Forelimb muscle (tissue), 1 donor: Measurements from ENCODE around the gene NR2F2. TPM values are rescaled to one million over a fixed set of nuclear protein-coding genes. Genes with fewer than 3 reads are reported as not detected.

ENCODE experiments used
- DNase-seq: peaks from one replicate; pipeline ENCODE4 v3.0.0-alpha.2; 2013; ENCODE audit warnings: low read depth
- polyA plus RNA-seq: library from polyadenylated mRNA; unstranded; fragments of 120-200 nt; gene quantifications from one replicate; pipeline ENCODE4 v1.2.1, GENCODE V29; 2013; ENCODE audit not compliant: insufficient read length

NR2F2 gene
- polyA plus RNA-seq, 1 donor, result 39.0 TPM

- no peak for DNase-seq
Observed at GRCh38 chr15:96341513-96342405, 11.3 kb downstream of the NR2F2 start.

DNA sequence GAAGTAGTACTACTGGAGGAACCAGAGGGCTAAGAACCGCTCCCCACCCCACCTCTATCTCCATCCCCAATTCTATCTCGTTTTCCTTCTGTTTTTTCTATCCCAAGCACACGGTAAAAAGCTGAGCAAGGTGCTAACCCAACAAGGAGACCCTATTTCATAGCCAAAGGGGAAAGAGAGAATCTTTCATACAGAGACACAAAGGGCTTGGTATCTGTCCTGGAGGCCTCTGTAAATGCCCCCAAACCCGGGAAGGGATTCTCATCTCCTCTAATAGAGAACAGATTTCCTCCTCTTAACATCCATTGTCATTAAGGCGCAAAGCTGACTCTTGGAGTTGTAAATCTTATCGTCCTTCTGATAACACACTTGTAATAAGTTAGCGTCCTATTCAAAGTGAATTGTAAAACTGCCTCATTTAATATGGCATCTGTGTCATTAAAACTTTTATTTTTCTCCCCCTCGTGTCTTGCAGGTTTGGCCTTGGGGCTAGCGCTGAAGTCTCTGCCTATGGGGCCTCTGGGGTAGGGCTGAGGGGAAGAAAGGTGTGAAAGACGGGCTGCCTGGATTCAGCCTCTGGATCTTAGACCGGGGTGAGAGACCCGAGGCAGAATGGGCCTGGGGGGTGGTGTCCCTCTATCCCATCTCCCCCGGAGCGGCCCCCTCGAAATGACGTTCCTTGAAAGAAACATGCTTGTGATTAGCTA, 12.1 kb downstream of the NR2F2 start:
- DNase-seq, result no peak

DNA sequence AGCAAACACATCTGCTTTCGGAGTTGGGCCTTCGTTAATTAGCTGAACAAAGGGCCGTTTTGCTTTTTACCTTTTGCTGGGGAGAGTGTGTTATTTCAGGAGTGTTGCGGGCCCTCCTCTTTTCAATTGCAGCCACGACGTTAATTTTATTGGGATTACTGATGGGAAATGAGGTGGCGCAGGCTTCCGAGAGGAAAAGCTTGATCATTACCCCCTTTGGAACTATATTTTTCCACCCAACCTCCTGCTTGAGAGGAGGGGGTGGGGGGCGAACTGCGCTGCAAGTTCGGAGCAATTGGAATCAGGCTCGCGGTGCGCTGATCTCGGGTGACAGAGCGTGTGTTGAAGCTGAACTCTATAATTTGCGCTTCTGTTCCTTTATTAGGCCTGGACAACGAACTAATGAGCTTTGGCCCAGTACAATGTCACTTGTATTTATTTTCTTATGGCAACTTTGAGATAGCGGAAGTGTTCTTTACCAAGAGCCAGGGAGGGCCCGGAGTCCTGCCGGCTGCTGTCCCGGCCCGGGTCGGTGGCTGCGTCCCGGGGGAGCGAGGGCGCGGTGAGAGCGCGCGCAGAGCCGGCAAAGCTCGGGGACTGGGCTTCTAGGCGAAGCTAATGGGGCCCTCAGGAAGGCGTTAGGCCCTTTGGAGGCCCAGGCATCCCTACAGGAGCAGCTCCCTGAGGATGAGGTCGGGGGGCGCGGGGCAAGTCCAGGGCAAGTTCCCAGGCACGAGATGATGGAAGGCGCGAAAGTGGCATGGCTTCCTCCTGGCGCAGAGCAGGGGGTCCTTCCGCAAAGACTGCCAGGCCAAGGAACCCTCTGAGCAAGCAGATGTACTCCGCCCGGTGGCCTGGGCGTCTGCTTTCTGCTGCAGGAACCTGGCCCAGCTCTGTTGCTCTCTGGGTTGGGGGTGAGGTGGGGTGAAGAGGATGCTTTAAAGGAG, 12.9 kb downstream of the NR2F2 start:
- no peak for DNase-seq

DNA sequence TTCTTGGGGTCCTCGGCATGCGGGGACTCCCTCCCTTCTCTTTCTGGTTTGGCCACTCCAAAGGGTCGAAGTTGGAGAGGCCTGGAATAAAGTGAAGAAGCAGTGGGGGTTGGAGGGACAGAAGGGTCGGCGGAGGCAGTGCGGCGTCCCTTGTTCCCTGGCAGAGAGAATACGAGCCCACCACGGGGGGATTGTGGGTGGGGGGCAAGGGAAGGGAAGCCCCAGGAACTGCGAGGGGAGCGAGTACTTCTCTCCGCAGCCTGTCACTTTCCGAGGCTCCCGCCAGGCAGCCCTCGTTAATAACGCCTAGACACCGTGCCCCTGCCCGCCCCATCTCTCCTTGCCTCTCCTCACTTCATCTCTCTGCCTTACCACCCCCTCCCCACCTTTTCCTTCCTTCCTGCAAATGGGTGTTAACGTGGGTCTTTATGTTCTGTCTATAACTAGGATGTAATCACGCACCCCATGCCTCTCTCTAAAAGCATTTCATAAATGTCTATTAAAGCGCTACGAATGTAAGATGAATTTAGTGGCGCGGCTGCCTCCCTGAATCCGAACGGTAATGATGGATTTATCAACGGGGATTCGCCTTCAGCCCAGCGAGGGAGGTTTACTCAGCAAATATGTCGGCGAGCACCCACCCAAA, 13.7 kb downstream of the NR2F2 start:
- DNase-seq, result no peak

GRCh38 chr15:96344706-96345559, 14.4 kb downstream of the NR2F2 start:
- DNase-seq, result no peak

GRCh38 chr15:96345560-96346399, 15.3 kb downstream of the NR2F2 start:
- no peak for DNase-seq

- no peak for DNase-seq
Observed at GRCh38 chr15:96346409-96346970, 16.0 kb downstream of the NR2F2 start.

- DNase-seq, result no peak
Observed at GRCh38 chr15:96347181-96348111, 16.9 kb downstream of the NR2F2 start.

DNA sequence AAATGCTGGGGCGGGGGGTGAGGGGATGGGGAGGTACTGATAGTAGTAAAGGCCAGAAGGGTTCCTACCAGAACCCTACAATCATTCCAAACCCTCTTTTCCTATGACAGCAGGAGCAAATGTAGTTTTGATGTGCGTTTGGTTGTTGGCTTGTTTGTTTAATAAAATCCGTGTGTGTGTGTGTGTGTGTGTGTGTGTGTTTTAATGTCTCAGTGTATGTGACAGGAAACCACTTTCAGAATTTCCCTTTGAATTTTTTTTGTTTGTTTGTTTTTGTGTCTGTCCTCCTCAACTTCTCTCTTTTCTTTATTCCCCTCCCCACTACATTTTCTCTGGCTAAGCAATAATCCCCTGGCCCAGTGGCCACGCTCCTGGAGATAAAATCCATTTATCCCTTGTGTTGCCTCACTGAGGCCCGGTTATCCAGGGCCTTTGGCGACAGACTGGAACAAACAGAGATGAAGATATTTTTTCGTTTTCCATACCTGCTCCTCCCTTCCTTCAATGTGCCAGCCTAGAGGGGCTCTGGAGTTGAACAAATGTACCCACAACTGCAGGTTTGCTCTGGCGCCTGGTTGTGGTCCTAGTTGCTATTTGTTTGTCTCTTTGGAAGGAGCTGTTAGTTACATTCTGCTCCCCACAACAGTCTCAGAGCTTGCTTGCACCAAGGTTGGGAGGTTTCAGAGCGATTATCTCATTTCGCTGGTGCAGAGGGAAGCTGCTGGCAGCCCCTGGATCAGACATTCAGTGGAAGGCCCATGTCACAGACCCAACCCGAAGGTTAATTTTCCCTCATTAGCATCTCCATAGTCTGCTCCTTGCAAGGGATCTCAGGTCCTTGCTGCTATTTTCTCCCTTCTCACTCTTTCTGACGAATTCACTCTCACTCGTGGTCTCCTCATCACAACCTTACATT, 17.9 kb downstream of the NR2F2 start:
- no peak for DNase-seq

DNA sequence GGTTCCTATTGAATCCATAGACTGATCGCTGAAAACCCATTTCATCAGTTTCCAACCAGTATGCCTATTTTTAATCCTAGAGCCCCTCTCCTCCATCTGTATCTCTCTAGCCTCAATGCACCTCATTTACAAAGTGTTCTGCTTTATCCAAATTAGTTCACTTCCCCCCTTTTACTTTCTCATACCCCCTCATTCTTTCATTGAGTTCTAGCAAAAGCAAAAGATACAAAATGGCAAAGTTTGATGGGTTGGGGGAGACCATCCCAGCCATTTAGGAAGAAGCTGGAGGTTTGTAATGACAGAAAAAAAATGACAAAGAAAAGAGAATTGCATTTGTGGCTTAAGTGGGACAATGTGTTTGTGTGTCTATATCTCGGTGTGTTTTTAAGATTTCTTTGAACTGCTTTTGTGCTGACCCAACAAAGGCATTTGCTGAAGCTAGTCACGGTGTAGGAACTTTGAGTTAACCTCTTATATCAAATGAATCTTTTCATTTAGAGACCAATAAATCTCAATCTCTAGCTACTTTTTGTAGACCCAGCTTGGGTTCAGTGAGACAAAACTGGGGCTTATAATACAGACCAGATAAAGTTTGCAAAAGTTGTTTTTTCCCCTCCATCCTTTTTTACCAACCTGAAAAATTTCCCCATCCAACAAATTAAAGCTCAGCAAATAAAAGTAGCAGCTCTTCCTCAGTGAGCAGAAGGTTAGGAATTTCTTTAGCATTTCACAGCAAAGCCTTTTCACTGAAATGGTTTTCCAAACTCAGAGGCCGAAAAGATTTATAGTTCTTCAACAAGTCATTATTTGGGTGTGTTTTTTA, 18.7 kb downstream of the NR2F2 start:
- DNase-seq, result no peak

- no peak for DNase-seq
Observed at GRCh38 chr15:96349857-96350720, 19.6 kb downstream of the NR2F2 start.

GRCh38 chr15:96350934-96351724, 20.6 kb downstream of the NR2F2 start:
- no peak for DNase-seq

GRCh38 chr15:96351761-96352603, 21.5 kb downstream of the NR2F2 start:
- DNase-seq, result no peak
